ENCODE measurements around the gene WDR46. TPM values are rescaled to one million over a fixed set of nuclear protein-coding genes. Genes with fewer than 3 reads are reported as not detected.

Gene WDR46
- total RNA-seq, 1 donor from 2014 or later: 31.1 TPM

DNA sequence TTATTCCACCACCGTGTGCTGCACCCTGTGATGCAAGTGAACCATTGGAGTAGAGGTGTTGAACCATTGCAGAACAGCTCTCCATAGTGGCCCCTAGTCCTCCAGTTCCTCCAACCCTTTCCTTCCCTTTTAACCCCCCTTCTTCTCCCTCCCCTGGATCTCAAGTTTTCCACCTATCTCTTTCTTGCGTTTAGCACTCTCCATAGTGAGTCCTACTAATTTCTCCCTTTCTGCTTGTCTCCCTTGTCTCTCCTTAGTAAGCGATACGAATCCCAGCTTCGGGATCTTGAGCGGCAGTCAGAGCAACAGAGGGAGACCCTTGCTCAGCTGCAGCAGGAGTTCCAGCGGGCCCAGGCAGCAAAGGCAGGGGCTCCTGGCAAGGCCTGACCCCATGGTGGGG, 1.4 kb upstream of the WDR46 start:
- H3K79me2 ChIP-seq (ENCODE audit: low read depth): peaks cover 29% of the 10 kb centered on the region
- peak overlapping the region; percentile 85 for H3K4me3 ChIP-seq
- peaks cover 9% of the 10 kb centered on the region for H3K4me1 ChIP-seq
- no peak overlapping the region for H2AFZ ChIP-seq (replicated peaks)
- peak overlapping the region; percentile 69 for H3K9ac ChIP-seq
- DNase-seq (ENCODE audit: low spot score): no peak
- H4K20me1 ChIP-seq (ENCODE audit: low read depth): peaks cover 4% of the 10 kb centered on the region
- TF ChIP-seq EZH2 (IDR thresholded peaks at IDR 0.05) (no peak), EZH2phosphoT487 (IDR thresholded peaks at IDR 0.05) (no peak)
- TF ChIP-seq, protein P1, sequence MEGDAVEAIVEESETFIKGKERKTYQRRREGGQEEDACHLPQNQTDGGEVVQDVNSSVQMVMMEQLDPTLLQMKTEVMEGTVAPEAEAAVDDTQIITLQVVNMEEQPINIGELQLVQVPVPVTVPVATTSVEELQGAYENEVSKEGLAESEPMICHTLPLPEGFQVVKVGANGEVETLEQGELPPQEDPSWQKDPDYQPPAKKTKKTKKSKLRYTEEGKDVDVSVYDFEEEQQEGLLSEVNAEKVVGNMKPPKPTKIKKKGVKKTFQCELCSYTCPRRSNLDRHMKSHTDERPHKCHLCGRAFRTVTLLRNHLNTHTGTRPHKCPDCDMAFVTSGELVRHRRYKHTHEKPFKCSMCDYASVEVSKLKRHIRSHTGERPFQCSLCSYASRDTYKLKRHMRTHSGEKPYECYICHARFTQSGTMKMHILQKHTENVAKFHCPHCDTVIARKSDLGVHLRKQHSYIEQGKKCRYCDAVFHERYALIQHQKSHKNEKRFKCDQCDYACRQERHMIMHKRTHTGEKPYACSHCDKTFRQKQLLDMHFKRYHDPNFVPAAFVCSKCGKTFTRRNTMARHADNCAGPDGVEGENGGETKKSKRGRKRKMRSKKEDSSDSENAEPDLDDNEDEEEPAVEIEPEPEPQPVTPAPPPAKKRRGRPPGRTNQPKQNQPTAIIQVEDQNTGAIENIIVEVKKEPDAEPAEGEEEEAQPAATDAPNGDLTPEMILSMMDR (IDR thresholded peaks at IDR 0.05): no peak
- H3F3A ChIP-seq (ENCODE audit: low read depth): peaks cover 6% of the 10 kb centered on the region
- no peak overlapping the region for H3K27ac ChIP-seq
- H3K9me3 Mint-ChIP-seq: no peaks in the 10 kb centered on the region
- peak overlapping the region; percentile 99 for H3K4me3 Mint-ChIP-seq
- no peaks in the 10 kb centered on the region for H3K27me3 ChIP-seq
- H3K27ac Mint-ChIP-seq: no peak overlapping the region
- no peaks in the 10 kb centered on the region for H3K9me3 ChIP-seq (ENCODE audit: low read depth)
- peak overlapping the region; percentile 97 for H3K4me2 ChIP-seq
- H3K36me3 Mint-ChIP-seq: peaks cover 12% of the 10 kb centered on the region
- H3K27me3 Mint-ChIP-seq (ENCODE audit: insufficient read depth, low read depth): peaks cover 5% of the 10 kb centered on the region
- no peaks in the 10 kb centered on the region for H3K36me3 ChIP-seq
- H3K4me1 Mint-ChIP-seq: peaks cover 31% of the 10 kb centered on the region

DNA sequence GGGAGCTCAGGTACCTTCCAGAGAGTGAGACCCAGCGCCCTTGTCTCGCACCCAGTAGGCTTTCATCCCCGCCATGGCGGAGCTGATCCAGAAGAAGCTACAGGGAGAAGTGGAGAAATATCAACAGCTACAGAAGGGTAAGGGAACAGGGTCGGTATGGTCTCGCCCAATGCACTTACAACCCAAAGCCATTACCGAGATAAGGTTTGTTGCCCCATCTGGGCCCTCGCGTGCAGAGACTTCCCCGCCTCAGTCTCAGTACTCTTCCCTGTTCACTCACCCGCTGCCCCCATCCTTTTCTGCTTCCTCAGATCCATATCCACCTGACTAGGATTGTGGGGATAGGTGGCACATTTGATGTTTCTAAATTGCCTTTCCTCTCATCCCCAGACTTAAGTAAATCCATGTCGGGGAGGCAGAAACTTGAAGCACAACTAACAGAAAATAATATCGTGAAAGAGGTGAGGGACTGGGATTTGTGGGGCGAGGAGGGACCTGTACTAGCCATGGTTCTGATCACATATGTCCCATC, 811 bp upstream of the WDR46 start:
- H3K4me1 Mint-ChIP-seq: peaks cover 31% of the 10 kb centered on the region
- no peaks in the 10 kb centered on the region for H3K9me3 Mint-ChIP-seq
- Histone ChIP-seq H3F3A (ENCODE audit: low read depth) (peaks cover 6% of the 10 kb centered on the region), H3K9me3 (ENCODE audit: low read depth) (no peaks in the 10 kb centered on the region), H3K27ac (no peak overlapping the region), H3K4me2 (peak overlapping the region; percentile 97), H3K79me2 (ENCODE audit: low read depth) (peaks cover 29% of the 10 kb centered on the region), H3K9ac (peak overlapping the region; percentile 69), H4K20me1 (ENCODE audit: low read depth) (peaks cover 4% of the 10 kb centered on the region), H3K36me3 (no peaks in the 10 kb centered on the region), H3K4me3 (peak overlapping the region; percentile 85), H3K4me1 (peaks cover 9% of the 10 kb centered on the region), H3K27me3 (no peaks in the 10 kb centered on the region), H2AFZ (replicated peaks) (peak overlapping the region; percentile 99)
- peak overlapping the region; percentile 99 for H3K4me3 Mint-ChIP-seq
- TF ChIP-seq, protein P1 (IDR thresholded peaks at IDR 0.05): no peak
- TF ChIP-seq EZH2 (IDR thresholded peaks at IDR 0.05): no peak
- no peak for TF ChIP-seq EZH2phosphoT487 (IDR thresholded peaks at IDR 0.05)
- DNase-seq (ENCODE audit: low spot score): no peak
- H3K27ac Mint-ChIP-seq: peak overlapping the region; percentile 91
- H3K27me3 Mint-ChIP-seq (ENCODE audit: insufficient read depth, low read depth): peaks cover 5% of the 10 kb centered on the region
- H3K36me3 Mint-ChIP-seq: peaks cover 12% of the 10 kb centered on the region

DNA sequence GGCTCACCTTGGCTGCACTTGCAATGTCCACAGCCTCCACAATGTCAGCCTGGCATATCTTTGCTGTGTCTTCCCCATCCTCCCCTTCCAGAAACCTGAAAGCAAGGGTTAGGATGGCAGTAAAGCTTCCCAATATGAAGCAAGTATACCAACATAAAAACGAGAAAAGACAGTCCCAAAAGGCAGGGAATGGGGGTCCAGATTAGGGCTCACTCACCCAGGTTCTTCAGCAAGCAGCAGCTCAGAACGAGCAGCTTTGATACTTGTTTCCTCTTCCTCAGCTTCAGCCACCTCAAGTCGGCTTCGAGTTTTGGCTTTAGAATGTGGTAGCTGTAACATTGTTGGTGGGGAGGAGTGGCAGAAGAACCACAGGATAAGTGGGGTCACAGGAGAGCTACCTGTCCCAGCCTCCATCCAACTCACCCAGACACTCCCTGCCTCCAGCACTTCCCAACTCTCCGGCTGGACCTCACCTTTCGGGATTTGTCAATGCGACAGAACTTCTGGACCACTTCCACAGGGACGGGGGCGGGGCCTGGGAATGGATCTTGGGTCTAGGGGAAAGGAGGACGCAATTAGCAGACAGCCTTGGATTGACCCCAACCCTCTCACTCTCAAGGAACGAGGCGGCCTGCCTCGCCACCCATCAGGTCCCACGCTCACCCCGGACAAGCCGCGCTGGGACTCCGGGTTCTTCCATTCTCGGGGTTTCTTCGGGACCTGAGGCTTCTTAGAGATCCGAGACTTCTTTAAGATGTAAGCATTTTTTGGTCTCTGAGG, 708 bp downstream of the WDR46 start:
- peak overlapping the region; percentile 99 for H2AFZ ChIP-seq (replicated peaks)

More for the DNA sequence above, 708 bp downstream of the WDR46 start:
- no peaks in the 10 kb centered on the region for H3K36me3 ChIP-seq
- Mint-ChIP-seq H3K4me1 (peaks cover 31% of the 10 kb centered on the region), H3K27ac (no peak overlapping the region), H3K9me3 (no peaks in the 10 kb centered on the region), H3K36me3 (peaks cover 12% of the 10 kb centered on the region), H3K4me3 (peak overlapping the region; percentile 99), H3K27me3 (ENCODE audit: insufficient read depth, low read depth) (peaks cover 5% of the 10 kb centered on the region)
- no peaks in the 10 kb centered on the region for H3K27me3 ChIP-seq
- peak overlapping the region; percentile 97 for H3K4me2 ChIP-seq
- peaks cover 6% of the 10 kb centered on the region for H3F3A ChIP-seq (ENCODE audit: low read depth)
- H3K9me3 ChIP-seq (ENCODE audit: low read depth): no peaks in the 10 kb centered on the region
- peak overlapping the region; percentile 85 for H3K4me3 ChIP-seq
- peaks cover 29% of the 10 kb centered on the region for H3K79me2 ChIP-seq (ENCODE audit: low read depth)
- H3K4me1 ChIP-seq: peaks cover 9% of the 10 kb centered on the region
- DNase-seq (ENCODE audit: low spot score): no peak
- H4K20me1 ChIP-seq (ENCODE audit: low read depth): peaks cover 4% of the 10 kb centered on the region
- TF ChIP-seq, protein P1 (IDR thresholded peaks at IDR 0.05): no peak
- TF ChIP-seq EZH2 (IDR thresholded peaks at IDR 0.05) (no peak), EZH2phosphoT487 (IDR thresholded peaks at IDR 0.05) (no peak)
- H3K27ac ChIP-seq: no peak overlapping the region
- H3K9ac ChIP-seq: peak overlapping the region; percentile 76

Data from neural progenitor cell (in vitro differentiated cells).